GM21447 (cell line): ENCODE data around the gene ADPRHL1.
A peak's percentile ranks its signal among the peaks of the same experiment; 100 is the strongest.
"Not testable (repeated sequence)": the region's sequence is repeated elsewhere in the genome, so short reads cannot be mapped to it uniquely, and the experiment has no call there.

Source experiments
- ATAC-seq: cut with Tn5 transposase; IDR thresholded peaks from one replicate; pipeline ENCODE4 v1.9.1; 2021; ENCODE audit not compliant: unreplicated experiment

The ADPRHL1 gene

DNA sequence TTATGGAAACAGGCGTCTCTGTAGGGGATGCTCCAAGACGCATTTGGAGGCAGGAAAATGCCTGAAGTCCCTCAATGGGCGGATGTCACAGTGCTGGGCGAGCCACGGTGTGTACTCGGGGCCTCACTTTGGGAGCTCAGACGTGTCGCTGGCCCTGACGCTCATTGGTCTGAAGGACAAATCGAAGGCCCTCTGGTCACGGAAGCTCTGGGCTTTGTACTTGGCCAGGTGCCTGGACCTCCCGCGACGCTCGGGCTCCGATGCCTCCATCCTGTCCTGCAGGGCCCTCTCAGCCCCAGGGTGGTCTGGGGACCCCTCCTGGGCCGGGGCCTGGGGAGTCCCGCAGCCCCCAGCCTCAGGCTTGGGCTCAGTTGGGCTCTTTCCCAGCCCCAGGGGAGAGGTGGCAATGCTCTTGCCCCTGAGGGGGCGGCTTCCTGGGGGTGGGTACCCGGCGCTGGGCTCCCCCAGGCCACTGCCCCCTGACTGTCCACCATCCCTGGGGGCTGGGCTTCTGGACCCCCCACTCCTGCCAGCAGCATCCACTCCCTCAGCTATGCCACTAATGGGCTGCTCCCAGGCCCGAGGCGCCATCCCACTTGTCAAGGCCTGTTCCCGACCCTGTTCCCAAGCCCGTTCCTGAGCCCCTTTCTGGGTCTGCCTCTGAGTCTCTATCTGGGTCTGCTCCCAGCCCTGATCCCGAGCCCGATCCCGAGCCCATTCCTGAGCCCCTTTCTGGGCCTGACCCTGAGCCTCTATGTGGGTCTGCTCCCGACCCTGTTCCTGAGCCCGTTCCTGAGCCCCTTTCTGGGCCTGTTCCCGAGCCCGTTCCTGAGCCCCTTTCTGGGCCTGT, 49.8 kb downstream of the ADPRHL1 start:
- ATAC-seq: no peak

DNA sequence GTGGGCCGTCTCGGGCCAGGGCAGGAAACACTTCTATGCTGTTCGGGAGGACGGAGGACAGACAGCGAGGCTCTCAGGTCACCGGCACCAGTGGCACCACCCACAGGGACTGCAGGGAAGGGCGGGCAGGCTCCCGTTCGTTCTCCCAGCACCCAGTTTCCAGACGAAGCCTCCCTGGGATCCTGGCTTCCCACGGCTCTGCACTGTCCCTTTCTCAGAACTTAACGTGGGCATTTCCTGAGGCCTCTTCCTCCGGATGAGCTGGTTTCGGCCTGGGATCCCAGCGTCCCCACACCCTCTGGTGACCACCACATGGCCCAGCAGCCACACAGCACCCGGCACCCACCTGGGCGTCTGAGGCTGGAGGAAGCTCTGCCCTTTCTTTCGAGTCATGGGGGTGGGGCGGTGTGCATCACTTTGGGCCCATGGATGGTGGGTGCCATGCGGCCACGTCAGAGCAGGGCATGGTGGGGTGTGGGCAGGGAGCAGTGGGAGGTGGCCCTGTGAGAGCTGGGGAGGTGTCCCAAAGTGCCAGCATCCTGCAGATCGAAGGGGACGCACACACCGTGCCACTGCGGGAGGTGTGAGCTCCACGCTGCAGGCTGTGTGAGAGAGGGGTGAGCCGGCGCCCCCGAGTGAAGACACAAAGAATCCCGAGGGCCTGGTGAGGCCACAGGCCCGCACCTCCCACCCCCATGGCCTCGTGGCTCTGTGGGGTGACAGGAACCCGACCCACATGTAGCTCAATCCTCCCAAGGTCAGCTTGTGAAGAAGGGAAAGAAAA, 50.6 kb downstream of the ADPRHL1 start:
- no peak for ATAC-seq

DNA sequence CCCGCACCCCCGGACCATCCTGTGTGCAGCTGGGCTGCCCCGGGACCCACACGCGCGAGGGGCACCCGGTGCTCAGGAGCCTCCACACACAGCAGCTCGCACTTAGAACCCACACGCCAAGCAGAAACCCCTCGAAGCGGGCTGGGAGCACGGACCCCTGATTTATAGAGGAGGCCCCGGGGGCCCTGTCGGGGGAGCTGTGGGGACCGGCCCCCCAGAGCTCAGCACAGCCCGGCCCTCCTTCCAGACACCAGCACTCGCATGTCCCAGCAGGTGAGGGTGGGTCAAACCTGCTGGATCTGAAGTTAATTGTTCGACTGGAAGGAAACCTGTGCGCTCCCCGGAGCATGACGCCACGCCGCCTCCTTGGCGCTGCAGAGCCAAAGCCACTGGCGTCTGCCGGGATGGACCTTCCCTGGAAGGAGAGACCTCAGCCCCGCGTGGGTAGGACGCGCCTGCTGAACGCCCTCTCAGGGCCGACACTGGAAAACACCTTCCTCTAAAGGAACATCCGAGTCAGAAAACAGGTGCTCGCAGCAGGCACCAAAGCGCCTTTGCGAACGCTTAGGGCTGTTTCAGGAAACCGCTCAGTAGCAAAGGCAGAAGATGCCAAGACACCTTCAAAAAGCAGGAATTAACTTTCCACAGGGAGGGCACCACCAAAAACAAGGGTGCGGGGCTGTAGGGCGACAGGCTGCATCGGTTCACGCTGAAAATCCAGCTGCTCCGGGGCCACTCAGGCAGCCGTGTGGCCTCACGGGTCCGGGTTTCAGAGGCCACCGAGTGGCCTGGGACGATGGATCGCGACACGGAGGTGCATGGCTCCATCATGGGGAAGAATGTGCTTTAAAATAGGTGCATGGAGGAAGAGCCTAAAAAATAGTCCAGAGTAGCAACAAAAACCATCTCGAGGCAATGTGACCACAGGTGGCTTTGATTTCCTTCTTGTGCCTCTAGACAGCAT, 51.6 kb downstream of the ADPRHL1 start:
- ATAC-seq: no peak

DNA sequence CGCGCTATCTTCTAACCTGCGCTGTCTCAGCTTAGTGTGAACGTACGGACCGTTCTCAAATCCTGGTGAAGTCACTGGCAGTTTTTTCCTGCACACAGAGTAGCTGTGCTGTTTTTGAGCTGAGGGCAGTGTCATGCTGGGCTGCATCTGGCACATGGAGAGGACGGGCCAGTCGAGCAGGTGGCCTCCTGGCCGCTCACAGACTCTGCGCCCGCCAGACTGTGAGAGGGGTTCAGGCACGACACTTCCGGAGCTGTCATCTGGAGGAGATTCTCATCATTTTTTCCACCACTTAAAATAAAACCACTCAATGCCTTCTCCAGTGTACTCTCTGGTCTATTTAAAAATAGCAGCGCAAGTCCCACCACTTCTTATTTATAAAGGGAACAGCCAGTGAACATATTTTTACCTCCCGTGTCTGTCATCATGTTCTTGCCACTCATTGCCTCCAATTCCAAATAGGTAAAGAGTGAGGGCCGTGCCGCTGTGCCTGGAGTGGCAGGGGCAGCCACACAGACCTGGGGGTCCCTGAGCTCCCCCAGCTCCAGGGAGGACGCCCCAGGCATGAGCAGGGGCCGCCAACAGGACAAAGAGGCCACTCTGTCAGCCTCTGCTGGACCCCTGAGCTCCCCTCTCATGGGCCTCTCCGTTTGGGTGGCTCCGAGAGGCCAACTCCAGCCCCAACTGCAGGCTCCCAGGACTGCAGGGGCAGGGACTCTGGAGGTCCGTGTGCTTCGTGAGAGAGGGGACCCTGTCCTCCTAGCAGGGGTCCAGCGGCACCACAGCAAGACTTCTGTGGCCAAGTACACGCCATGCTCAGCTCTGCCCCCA, 52.5 kb downstream of the ADPRHL1 start:
- no peak for ATAC-seq

DNA sequence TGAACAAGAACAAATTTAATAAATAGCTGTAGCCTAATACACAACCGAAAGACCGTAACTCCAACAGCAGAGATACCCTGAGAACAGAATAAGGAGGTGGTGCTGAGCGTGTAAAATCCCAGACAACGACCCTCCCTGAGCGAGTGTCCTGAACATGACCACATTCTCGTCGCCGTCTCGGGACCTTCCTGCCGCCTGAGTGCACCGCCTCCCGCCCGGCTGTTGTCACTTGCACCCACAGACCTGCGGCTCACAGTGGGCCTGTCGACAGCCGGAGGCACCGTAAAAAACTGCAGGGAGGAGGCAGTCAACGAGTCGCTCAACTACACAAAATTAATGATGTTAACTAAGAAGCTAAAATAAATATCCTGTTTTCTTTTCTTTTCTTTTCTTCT, 53.5 kb downstream of the ADPRHL1 start:
- no peak for ATAC-seq

DNA sequence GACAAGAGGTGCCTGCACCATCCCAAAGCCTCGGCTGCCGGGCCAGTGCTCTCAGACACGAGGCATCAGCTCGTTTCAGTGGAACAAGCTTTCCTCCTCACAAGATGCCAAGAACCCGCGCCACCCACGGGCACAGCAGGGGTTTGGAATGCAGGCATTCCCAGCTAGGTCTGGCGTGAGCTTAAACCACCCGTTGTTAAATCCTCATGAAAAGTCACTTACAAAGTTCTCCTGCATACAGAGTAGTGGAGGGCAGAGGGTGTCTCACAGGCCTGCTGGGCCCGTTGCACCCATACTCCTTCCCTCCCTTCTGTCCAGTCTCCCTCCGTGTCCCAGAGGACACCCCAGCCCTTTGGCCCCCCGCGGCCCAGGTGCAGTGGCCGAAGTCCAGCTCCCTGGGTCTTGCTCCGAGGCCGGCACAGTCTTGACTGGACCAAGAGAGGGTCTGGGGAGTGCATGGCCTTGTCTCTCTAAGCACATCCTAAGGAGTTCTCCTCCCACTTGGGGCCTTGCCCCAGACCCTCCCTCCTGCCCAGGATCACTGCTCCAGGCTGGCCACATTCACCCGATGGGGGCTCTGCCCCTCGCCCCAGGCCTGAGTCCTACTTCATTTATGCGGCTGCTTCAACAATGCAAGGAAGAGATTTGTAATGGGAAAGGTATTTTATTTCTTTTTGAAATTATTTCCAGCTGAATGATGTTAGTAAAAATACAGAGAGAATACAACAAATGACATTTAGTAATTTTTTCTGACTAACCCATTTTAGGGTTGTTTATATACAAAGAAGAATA, 54.1 kb downstream of the ADPRHL1 start:
- no peak for ATAC-seq

DNA sequence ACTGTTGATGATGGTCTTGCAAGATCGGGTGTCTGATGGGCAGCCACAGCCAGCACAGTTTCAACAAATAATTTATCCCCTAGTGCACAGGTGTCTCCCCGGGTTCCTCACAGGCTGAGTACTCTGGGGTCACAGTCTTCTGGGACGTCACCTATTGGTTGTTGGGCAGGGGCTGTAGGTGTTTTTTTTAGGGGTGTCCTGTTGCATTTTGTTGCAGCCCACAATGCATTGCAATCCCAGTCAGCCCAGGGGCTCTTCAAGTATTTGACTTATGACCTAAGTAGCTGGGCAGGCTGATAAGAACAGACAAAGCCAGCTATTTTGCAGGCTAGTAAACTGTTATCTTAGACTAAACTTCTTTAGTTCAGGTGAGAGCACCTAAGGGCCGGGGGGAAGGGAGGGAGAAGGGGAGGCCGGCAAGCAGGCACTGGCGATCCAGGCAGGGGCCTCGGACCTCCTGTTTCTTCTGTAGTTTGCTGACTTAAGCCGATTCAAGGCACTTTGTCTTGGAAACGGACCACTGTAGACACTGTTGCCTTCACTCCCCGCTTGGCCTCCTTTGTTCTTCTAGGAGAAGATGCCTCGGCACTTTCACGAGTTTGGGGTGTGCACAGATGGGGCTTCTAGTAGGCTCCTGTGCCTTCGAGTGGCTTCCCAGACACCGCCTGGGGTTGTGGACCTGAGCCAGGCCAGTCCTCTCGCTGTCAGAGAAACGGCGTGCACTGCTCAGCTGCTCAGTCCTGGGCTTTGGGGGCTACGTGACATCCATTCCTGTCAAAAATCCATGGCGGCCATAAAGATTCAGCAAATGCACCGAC, 55.5 kb downstream of the ADPRHL1 start:
- ATAC-seq: no peak

DNA sequence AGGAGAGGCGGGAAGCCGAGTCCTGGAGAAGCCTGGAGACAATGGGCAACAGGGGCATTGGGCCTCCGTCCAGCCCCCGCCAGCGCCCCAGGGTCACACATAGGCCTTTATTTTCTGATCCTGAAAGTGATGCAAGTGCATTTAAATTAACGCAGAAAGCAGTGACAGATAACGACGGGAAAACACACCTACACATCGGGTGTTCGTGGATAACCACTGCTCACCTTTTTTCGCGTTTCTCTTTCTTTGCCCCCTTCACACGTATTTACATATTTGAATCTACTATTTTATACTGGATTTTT, 59.0 kb downstream of the ADPRHL1 start:
- ATAC-seq: peak; percentile 17

DNA sequence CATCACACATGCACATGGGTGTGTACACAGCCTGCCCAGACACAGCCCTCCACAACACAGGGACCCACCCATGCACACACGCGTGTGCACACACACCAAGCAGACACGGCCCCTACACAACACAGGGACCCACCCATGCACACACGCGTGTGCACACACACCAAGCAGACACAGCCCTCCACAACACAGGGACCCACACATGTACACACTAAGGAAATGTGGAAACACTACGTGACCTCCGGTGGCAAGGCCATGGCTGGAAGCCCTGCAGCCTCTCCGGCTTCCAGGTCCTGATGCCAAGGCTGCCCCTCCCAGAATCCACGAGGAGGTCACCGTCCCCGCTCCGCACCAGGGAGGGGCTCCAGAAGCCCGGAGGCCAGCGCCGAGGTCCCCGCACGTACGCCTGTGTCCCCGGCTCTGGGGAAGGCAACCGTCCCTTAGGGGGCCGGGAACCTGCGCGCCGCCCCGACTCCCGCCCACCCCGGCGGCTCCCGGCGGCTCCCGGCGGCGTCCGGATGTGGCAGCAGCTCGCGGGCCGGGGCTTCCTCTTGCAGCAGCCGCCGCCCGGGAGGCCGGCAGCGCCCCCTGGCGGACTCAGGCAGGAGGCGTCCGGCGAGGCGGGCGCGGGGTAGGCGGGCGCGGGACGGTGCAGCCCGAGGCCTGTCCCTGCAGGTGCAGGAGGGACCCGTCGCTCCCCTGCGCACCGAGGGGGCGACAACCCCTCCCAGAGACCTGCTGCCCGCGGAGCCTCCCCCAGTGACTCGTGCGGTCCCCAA, 59.5 kb downstream of the ADPRHL1 start:
- ATAC-seq: peak; percentile 71

DNA sequence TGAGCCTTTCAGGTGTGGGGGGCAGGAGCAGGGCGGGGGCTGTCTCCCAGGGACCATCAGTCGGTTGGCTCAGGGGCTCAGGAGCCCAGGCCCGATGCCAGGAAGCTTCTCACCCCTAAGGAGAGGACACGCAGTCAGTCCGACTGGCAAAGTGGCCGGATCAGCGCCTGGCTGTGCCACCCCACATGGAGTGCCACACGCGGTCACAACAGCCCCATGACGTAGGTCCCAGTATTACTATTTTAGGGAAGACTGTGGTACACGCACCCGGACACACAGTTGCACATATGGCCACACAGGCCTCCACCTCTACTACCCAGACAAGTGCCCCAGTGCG, 60.1 kb downstream of the ADPRHL1 start:
- peak; percentile 32 for ATAC-seq

DNA sequence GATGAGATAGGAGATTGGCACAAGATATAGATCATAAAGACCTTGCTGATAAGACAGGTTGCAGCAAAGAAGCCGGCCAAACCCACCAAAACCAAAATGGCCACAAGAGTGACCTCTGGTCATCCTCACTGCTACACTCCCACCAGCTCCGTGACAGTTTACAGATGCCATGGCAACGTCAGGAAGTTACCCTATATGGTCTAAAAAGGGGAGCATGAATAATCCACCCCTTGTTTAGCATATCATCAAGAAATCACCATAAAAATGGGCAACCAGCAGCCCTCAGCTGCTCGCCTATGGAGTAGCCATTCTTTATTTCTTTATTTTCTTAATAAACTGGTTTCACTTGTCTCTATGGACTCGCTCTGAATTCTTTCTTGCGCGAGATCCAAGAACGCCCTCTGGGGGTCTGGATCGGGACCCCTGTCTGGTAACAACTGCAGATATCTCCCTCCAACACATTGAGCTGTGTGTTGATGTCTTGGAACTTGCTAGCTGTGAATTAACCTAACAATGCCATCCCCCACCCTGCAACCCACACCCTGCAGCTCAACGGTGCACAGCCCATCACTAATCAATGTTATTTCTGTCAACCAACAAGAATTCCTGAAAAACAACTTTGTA, 62.3 kb downstream of the ADPRHL1 start:
- ATAC-seq: no peak

DNA sequence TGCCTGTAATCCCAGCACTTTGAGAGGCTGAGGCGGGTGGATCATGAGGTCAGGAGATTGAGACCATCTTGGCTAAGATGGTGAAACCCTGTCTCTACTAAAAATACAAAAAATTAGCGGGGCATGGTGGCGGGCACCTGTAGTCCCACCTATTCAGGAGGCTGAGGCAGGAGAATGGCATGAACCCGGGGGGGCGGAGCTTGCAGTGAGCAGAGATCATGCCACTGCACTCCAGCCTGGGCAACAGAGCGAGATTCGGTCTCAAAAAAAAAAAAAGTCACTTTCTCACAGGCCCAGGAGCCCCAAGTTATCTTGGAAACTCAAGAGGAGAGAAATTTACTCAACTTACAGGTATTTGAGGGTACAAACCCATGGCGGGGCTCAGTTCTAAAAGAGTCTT, 63.7 kb downstream of the ADPRHL1 start:
- ATAC-seq: not testable (repeated sequence)

DNA sequence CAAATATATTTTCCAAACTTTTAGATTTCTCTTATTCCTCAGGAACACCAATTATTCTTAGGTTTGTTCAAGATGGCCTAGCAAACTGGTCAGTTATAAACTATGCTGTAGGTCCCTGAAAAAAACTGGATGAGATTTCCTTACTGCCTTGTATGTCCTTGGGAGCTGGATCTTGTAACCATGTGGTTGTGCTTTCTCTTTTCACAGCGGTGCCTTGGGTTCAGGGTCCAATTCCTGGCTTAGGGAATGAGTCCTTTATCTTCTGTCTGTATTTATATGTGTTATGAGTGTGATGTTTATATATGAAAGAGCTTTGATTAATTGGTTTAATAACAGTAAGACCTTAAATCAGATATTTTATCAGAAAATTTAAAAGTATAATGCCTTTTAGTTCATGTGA, 65.9 kb downstream of the ADPRHL1 start:
- ATAC-seq: no peak

DNA sequence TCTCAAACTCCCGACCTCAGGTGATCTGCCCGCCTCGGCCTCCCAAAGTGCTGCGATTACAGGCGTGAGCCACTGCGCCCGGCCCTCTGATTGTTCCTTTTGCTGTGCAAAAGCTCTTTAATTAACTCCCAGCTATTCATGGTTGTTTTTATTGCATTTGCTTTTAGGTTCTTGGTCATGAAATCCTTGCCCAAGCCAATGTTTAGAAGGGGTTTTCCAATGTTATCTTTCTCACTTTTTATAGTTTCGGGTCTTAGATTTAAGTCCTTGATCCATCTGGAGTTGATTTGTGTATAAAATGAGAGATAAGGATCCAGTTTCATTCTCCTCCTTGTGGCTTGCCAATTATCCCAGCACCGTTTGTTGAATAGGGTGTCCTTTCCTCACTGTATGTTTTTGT, 70.2 kb downstream of the ADPRHL1 start:
- no peak for ATAC-seq

DNA sequence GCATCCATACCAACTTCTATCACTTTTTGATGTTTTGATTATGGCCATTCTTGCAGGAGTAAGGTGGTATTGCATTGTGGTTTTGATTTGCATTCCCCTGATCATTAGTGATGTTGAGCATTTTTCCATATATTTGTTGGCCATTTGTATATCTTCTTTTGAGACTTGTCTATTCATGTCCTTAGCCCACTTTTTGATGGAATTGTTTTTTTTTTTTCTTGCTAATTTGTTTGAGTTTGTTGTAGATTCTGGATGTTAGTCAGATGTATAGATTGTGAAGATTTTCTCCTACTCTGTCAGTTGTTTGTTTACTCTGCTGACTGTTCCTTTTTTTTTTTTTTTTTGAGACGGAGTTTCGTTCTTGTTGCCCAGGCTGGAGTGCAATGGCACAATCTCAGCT, 70.7 kb downstream of the ADPRHL1 start:
- ATAC-seq: not testable (repeated sequence)

DNA sequence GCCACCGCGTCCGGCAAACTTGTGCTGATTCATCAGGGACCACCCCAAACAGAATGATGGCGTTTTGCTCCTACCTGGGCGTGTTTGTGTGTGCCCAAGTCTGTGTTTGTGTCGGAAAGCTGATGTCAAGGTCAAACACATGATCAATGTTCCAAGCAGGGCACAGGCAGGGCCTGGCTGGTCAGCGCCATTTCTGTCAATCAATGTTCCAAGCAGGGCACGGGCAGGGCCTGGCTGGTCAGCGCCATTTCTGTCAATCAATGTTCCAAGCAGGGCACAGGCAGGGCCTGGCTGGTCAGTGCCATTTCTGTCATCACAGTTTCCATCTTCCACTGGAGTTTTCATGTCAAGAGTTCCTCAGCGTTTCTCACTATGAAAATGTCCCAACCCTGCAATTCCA, 74.5 kb downstream of the ADPRHL1 start:
- no peak for ATAC-seq

DNA sequence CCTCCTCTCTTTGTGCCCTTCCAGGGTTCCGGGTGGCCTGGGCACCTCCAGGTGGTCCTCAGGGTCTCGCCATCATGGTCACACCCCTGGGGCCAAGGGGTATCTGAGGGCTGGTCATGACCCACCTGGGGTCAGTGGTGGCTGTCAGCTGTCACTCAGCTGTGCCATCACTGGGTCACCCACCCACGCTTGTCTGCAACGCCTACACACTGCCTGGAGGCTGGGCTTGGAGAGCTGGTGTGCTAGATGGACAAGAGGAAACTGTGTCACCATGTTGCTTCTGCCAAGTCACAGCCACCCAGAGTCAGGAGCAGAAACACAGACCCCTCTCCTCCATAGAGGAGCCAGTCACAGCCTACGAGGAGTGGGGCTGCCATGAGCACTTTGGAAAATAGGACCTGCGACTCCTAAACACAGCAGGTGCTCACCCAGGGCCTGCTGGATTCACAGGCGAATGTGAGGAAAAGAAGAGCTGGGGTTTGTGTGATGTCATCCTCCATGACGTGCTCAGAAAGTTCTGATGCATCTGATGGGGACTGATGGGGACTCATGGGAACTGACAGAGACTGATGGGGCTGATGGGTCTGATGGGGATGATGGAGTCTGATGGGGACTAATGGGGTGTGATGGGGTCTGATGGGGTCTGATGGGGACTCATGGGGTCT, 78.6 kb downstream of the ADPRHL1 start:
- no peak for ATAC-seq
